ENCODE results near the gene SLC22A6. TPM values are rescaled to one million over a fixed set of nuclear protein-coding genes. Genes with fewer than 3 reads are reported as not detected.
A peak's percentile ranks its signal among the peaks of the same experiment; 100 is the strongest.

SLC22A6 gene
- total RNA-seq (not detected), polyA plus RNA-seq (not detected)
- long read RNA-seq, donor 1: 0 reads
- long read RNA-seq, donor 2: 0 reads

GRCh38 chr11:62984451-62984991 lies at the start of gene SLC22A6:
Gene SLC22A6 (minus strand): TSS chr11:62984967. CDS start chr11:62984690, 277 bp downstream.
- intact Hi-C loops (cut with DNase I; ENCODE audit: low total_unique reads): no loop called here
- no peaks in the 10 kb centered on the region for H3K36me3 ChIP-seq
- no peaks in the 10 kb centered on the region for H3K9me3 ChIP-seq
- 72 to 78% (median 77%) methylated on average over 12 to 14 of the region's 14 CpGs for WGBS, 5 donors
- DNase-seq: no peak
- H3K4me1 ChIP-seq: no peaks in the 10 kb centered on the region
- no peak within 1 kb of the TSS for H3K27ac ChIP-seq
- no peak for TF ChIP-seq POLR2A (IDR thresholded peaks at IDR 0.05)
- TF ChIP-seq POLR2AphosphoS5 (IDR thresholded peaks at IDR 0.05): no peak
- no peak for TF ChIP-seq CTCF (IDR thresholded peaks at IDR 0.05 in 8 of 11, conservative IDR thresholded peaks at IDR 0.05 in 3 of 11)
- H3K4me3 ChIP-seq: no peak within 1 kb of the TSS
- peaks cover 0 to 43% (median 0%) of the 10 kb centered on the region in 7 donors for H3K27me3 ChIP-seq (replicated peaks in 1 of 7)

- no peak for DNase-seq
- no peaks in the 10 kb centered on the region for H3K36me3 ChIP-seq
- intact Hi-C loops (cut with DNase I; ENCODE audit: low total_unique reads): loop anchor here (10.0 kb wide), 2 partner anchors 182 to 702 kb away; no protein-coding TSS in a partner anchor
- WGBS, 5 donors: 92 to 96% (median 95%) methylated on average over 4 of the region's 4 CpGs
- H3K9me3 ChIP-seq: no peaks in the 10 kb centered on the region
- H3K4me3 ChIP-seq: no peak overlapping the region
- H3K4me1 ChIP-seq: peaks cover 0 to 4% (median 0%) of the 10 kb centered on the region in 6 donors
- TF ChIP-seq POLR2A (IDR thresholded peaks at IDR 0.05) (no peak), CTCF (IDR thresholded peaks at IDR 0.05 in 8 of 11, conservative IDR thresholded peaks at IDR 0.05 in 3 of 11) (no peak), POLR2AphosphoS5 (IDR thresholded peaks at IDR 0.05) (no peak)
- H3K27ac ChIP-seq: no peak overlapping the region
- peaks cover 0 to 23% (median 0%) of the 10 kb centered on the region in 7 donors for H3K27me3 ChIP-seq (replicated peaks in 1 of 7)
Observed at GRCh38 chr11:63032457-63032856, 47.7 kb upstream of the SLC22A6 start.

GRCh38 chr11:63023841-63024648 lies 39.3 kb upstream of the SLC22A6 start:
- Histone ChIP-seq H3K4me3 (no peak overlapping the region), H3K27ac (no peak overlapping the region), H3K9me3 (peaks cover 0 to 6% (median 0%) of the 10 kb centered on the region in 8 donors), H3K36me3 (no peaks in the 10 kb centered on the region), H3K27me3 (replicated peaks in 1 of 7) (peaks cover 0 to 36% (median 0%) of the 10 kb centered on the region in 7 donors), H3K4me1 (peaks cover 0 to 9% (median 5%) of the 10 kb centered on the region in 6 donors)
- intact Hi-C loops (cut with DNase I; ENCODE audit: low total_unique reads): loop anchor here (2.0 kb wide), 1 partner anchor 117 kb away; no protein-coding TSS in a partner anchor
- TF ChIP-seq CTCF (IDR thresholded peaks at IDR 0.05 in 8 of 11, conservative IDR thresholded peaks at IDR 0.05 in 3 of 11) (peak; percentile 96 to 100 (median 98)), POLR2A (IDR thresholded peaks at IDR 0.05) (no peak), POLR2AphosphoS5 (IDR thresholded peaks at IDR 0.05) (peak in 1 of 3 donors; percentile 31)
- DNase-seq: peak; percentile 93
- 12 to 16% (median 14%) methylated on average over 19 of the region's 19 CpGs for WGBS, 5 donors

Data from spleen (tissue), 13 donors.